ENCODE measurements around the gene ABHD12.

DNA sequence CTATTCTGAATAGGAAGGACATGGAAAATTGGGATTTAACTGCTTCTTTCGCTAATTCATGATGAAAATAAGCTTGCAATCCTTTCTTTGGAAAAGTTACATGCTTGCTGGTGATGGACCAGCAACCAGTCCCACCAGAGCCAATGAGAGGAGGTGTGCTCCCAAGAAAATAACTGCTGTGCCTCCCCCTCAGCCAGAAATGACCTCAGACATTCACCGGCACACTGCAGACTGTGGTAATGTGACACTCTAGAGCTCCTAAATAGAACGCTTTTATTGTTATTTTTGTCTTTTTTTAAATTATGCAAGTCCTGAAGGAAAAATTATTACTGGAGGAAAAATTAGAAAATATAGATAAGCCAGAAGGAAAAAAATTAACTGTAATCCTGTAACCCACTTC, 140.1 kb downstream of the ABHD12 start:
- TF ChIP-seq, protein P1, sequence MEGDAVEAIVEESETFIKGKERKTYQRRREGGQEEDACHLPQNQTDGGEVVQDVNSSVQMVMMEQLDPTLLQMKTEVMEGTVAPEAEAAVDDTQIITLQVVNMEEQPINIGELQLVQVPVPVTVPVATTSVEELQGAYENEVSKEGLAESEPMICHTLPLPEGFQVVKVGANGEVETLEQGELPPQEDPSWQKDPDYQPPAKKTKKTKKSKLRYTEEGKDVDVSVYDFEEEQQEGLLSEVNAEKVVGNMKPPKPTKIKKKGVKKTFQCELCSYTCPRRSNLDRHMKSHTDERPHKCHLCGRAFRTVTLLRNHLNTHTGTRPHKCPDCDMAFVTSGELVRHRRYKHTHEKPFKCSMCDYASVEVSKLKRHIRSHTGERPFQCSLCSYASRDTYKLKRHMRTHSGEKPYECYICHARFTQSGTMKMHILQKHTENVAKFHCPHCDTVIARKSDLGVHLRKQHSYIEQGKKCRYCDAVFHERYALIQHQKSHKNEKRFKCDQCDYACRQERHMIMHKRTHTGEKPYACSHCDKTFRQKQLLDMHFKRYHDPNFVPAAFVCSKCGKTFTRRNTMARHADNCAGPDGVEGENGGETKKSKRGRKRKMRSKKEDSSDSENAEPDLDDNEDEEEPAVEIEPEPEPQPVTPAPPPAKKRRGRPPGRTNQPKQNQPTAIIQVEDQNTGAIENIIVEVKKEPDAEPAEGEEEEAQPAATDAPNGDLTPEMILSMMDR (IDR thresholded peaks at IDR 0.05), result no peak
- TF ChIP-seq EZH2 (IDR thresholded peaks at IDR 0.05; ENCODE audit: borderline replicate concordance, insufficient read depth, low read depth, low read length, poor library complexity, severe bottlenecking), result no peak
